Aorta (tissue), 5 donors: ENCODE measurements around the gene RNF222. TPM values are rescaled to one million over a fixed set of nuclear protein-coding genes. Genes with fewer than 3 reads are reported as not detected.
"Not testable (repeated sequence)": the region's sequence is repeated elsewhere in the genome, so short reads cannot be mapped to it uniquely, and the experiment has no call there.

Experiments used
- ATAC-seq: fragments of 200-7000 bp; cut with Tn5 transposase; one replicate; pipeline ENCODE4 v1.9.1; 2022; ENCODE audit warnings: moderate library complexity; ENCODE audit not compliant: low FRiP score
- DNase-seq, 2 donors: peaks; one replicate each; pipeline ENCODE4 v3.0.0-alpha.2; 2020
- H3K27ac ChIP-seq, 2 donors: one replicate each; pipeline ENCODE4 v1.5.1; 2013; ENCODE audit warnings: low read length in 2 of 2, mild to moderate bottlenecking in 2 of 2, moderate library complexity in 2 of 2, control low read depth in 1 of 2, inconsistent platforms in 1 of 2, low read depth in 1 of 2
- H3K27me3 ChIP-seq, 2 donors: one replicate each; pipeline ENCODE4 v1.6.1; 2013; ENCODE audit warnings: control low read depth in 1 of 2, low read length in 1 of 2, mild to moderate bottlenecking in 1 of 2, moderate library complexity in 1 of 2; ENCODE audit not compliant: insufficient read depth in 2 of 2, control insufficient read depth in 1 of 2
- H3K36me3 ChIP-seq, 2 donors: one replicate each; pipeline ENCODE4 v1.6.1; 2013; ENCODE audit warnings: control low read depth in 1 of 2, low read length in 1 of 2, mild to moderate bottlenecking in 1 of 2; ENCODE audit not compliant: insufficient read depth in 2 of 2, control insufficient read depth in 1 of 2
- H3K4me1 ChIP-seq, 2 donors: one replicate each; pipeline ENCODE4 v1.6.1; 2013; ENCODE audit warnings: low read length in 2 of 2, control low read depth in 1 of 2, mild to moderate bottlenecking in 1 of 2, moderate library complexity in 1 of 2; ENCODE audit not compliant: insufficient read depth in 2 of 2, control insufficient read depth in 1 of 2
- H3K4me3 ChIP-seq, 2 donors: one replicate each; pipeline ENCODE4 v1.5.1; 2013; ENCODE audit warnings: low read length in 2 of 2, control low read depth in 1 of 2, mild to moderate bottlenecking in 1 of 2
- H3K9me3 ChIP-seq: one replicate; pipeline ENCODE4 v1.6.1; 2013; ENCODE audit warnings: mild to moderate bottlenecking, low read length; ENCODE audit not compliant: control insufficient read depth
- WGBS, 2 donors: extraction: QIAGEN DNeasy Blood & Tissue Kit; methylation state at CpG; one replicate each; pipeline ENCODE4 v1.1.7; 2013; 5-methylcytosine and 5-hydroxymethylcytosine counted together
- intact Hi-C, 2 donors: fragments of 100-400 bp; cut with DNase I; formaldehyde crosslinking; loops; one replicate each; pipeline versions ENCODE4 v1.14.2 to v1.15.0; 2022
- polyA plus RNA-seq, 2 donors: library from polyadenylated mRNA; stranded (reverse); fragments of 200-250 nt; gene quantifications; one replicate each; pipeline ENCODE4 v1.2.3, GENCODE V29; 2013
- total RNA-seq, 2 donors: library from RNA; stranded (reverse); fragmentation: NEBNext Ultra II Directional; extraction: Animal tissue kit (Norgen Biotek cat#: 25700); gene quantifications; one replicate each; pipeline ENCODE4 v1.2.1, GENCODE V29; 2021
- donor health status: healthy with polysubstance abuse.
- donor health status: Bipolar disorder and iron deficiency.
- donor health status: DM: no; HTN: no; CAD: no.
- donor health status: DM: no; HTN: no; CAD: no.
- donor health status: DM: yes; HTN: yes; CAD: no.

RNF222 gene
- total and polyA plus RNA-seq, 4 donors = not detected

DNA sequence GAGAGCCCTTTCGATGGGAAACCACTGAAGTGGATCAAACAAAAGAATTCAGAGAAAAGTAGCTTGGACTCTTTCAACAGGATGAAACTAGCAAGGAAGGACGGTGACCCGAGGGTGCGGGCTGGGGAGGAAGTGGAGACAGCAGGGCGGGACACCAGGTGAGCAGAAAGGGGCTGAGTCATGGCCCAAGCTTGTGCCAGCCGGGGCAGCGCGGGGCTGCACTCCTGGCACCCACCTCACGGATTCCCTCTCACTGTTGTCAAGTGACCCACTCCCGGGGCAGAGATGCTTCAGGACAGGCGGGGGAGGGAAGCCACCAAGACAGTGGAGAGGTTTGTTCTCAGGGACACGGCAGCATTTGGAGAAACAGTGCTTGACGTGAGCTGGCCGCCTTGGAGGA, 10.7 kb upstream of the RNF222 start:
- Histone ChIP-seq H3K4me3 (no peak overlapping the region), H3K27me3 (no peaks in the 10 kb centered on the region), H3K9me3 (no peaks in the 10 kb centered on the region), H3K36me3 (no peaks in the 10 kb centered on the region), H3K27ac (no peak overlapping the region), H3K4me1 (no peaks in the 10 kb centered on the region)
- ATAC-seq (no peak), DNase-seq (no peak)
- WGBS, 2 donors = 80 to 85% methylated on average over 14 of the region's 14 CpGs
- intact Hi-C loops = loop anchor here in 1 of 2 donors (5.0 kb wide), 1 partner anchor 484 kb away; no protein-coding TSS in a partner anchor

DNA sequence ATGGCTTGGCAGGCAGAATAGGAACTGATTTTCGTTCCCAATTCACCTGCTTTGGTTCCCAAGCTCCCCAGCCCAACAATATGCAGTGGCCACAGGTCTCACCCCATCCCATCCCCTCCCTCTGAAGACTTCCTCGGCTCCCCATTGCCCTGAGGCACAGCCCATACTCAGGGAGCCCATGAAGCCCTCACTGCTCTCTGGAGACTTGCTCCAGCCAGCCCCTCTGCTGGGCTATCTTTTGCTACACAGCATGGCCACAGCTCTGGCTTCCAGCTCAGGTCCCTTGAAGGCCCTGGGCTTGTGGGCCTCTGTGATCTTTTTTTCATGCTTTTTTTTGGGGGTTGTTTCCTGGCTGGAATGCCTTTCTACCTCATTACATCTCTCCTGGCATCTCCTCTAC, 8.5 kb upstream of the RNF222 start:
- Histone ChIP-seq H3K27me3 (no peaks in the 10 kb centered on the region), H3K4me3 (no peak overlapping the region), H3K36me3 (no peaks in the 10 kb centered on the region), H3K4me1 (no peaks in the 10 kb centered on the region), H3K27ac (no peak overlapping the region), H3K9me3 (no peaks in the 10 kb centered on the region)
- no peak for ATAC-seq
- intact Hi-C loops = loop anchor here in 1 of 2 donors (5.0 kb wide), 1 partner anchor 486 kb away; no protein-coding TSS in a partner anchor
- DNase-seq = no peak
- WGBS, 2 donors = 84 to 89% methylated on average over 2 of the region's 2 CpGs

DNA sequence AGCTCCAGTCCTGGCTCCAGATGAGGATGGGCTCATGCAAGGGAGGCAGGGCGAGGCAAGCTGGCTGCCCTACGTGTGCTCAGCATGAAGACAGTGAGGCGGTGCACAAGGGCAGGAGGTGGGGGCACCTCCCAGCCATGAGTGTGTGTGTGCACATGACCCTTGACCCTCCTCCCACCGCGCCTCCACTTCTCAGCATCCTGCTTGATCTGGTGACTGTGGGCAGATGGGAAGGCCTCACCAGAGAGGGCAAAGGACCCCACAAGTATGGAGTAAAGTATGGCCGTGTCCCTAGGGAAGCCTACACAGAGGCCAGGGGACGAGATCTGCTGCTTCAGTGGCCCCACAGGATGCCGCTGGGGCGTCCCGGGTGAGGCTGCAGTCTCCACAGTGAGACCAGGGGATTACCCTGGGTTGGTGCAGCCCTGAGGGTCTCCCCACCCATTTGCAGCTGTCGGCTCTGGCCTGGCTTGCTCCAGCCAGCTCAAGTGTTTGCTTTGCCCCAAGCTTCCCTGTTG, 7.9 kb upstream of the RNF222 start:
- no peak for ATAC-seq
- H3K9me3 ChIP-seq = no peaks in the 10 kb centered on the region
- H3K27ac ChIP-seq = no peak overlapping the region
- H3K27me3 ChIP-seq = no peaks in the 10 kb centered on the region
- H3K36me3 ChIP-seq = no peaks in the 10 kb centered on the region
- no peak overlapping the region for H3K4me3 ChIP-seq
- no peak for DNase-seq
- intact Hi-C loops = loop anchor here in 1 of 2 donors (5.0 kb wide), 1 partner anchor 487 kb away; no protein-coding TSS in a partner anchor
- WGBS, 2 donors = 91 to 92% methylated on average over 11 of the region's 11 CpGs
- no peaks in the 10 kb centered on the region for H3K4me1 ChIP-seq

DNA sequence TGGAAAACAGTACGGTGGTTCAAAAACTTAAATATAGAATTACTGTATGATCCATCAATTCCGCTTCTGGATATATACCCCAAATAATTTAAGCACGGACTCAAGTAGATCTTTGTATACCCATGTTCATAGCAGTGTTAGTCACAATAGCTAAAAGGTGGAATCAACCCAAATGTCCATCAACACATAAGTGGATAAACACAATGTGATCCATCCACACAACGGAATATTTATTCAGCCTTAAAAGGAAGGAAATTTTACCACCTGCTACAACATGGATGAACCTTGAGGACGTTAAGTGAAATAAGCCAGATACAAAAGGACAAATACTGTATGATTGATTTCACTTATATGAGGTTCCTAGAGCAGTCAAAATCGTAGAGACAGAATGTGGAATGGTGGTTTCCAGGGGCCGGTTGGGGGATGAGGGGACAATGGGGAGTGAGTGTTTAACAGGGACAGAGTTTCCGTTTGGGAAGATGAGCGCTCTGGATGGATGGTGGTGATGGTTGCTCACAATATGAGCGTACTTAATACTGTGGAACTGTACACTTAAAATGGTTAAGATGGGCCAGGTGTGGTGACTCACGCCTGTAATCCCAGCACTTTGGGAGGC, 5.4 kb upstream of the RNF222 start:
- Histone ChIP-seq H3K4me1 (no peaks in the 10 kb centered on the region), H3K27me3 (no peaks in the 10 kb centered on the region), H3K4me3 (no peak overlapping the region), H3K36me3 (no peaks in the 10 kb centered on the region), H3K27ac (no peak overlapping the region), H3K9me3 (no peaks in the 10 kb centered on the region)
- WGBS, 2 donors = 78 to 83% methylated on average over 11 of the region's 11 CpGs
- no peak for ATAC-seq
- intact Hi-C loops = no loop called here
- no peak for DNase-seq

DNA sequence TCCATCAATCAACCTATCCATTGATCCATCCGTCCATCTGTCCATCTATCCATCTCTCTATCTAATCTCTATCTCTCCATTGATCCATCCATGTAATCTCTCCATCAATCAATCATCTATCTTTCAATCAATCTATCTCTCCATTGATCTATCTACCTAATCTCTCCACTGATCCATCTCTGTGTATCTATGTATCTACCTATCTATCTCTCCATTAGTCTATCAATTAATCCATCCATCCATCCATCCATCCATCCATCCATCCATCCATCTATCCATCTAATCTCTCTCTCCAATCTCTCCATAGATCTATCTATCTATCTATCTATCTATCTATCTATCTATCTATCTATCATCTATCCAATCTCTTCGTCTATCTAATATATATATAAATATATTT, 3.5 kb upstream of the RNF222 start:
- ATAC-seq (no peak), DNase-seq (no peak)
- no peak overlapping the region for H3K27ac ChIP-seq
- H3K9me3 ChIP-seq = no peaks in the 10 kb centered on the region
- H3K4me3 ChIP-seq = no peak overlapping the region
- H3K27me3 ChIP-seq = no peaks in the 10 kb centered on the region
- 88 to 95% methylated on average over 2 of the region's 2 CpGs for WGBS, 2 donors
- intact Hi-C loops = no loop called here
- no peaks in the 10 kb centered on the region for H3K36me3 ChIP-seq
- no peaks in the 10 kb centered on the region for H3K4me1 ChIP-seq

DNA sequence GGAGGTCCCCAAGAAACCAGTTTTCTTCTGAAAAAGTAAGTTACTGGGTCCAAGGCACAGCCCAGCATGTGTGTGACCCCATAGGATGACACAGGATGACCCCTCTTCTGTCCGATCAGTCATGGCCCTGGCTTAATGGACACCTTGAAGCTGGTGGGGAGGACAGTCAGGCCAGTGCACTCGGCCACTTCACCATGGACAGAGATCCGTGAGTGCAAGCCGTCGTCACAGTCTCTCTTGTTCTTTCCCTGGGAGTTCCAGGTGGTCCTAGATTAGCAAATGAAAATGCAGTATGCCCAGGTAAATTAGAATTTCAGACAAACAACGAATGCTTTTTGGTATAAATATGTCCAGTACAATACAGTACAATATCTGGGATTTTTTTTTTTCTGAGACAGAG, 1.4 kb upstream of the RNF222 start:
- H3K27ac ChIP-seq = no peak overlapping the region
- no peaks in the 10 kb centered on the region for H3K27me3 ChIP-seq
- ATAC-seq (no peak), DNase-seq (no peak)
- 58 to 60% methylated on average over 6 of the region's 6 CpGs for WGBS, 2 donors
- no peaks in the 10 kb centered on the region for H3K9me3 ChIP-seq
- no peaks in the 10 kb centered on the region for H3K4me1 ChIP-seq
- intact Hi-C loops = no loop called here
- no peaks in the 10 kb centered on the region for H3K36me3 ChIP-seq
- no peak overlapping the region for H3K4me3 ChIP-seq

DNA sequence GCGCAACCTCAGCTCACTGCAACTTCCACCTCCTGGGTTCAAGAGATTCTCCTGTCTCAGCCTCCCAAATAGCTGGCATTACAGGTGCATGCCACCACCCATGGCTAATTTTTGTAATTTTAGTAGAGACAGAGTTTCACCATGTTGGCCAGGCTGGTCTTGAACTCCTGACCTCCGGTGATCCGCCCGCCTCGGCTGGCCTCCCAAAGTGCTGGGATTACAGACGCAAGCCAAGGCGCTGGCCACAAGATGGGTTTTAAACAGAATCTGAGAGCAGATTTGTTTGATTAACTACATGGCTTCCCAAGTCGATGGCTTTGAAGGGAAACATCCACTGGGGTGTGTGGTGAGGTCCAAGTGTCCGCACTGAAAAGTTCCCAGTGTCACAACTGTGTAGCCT, 3.1 kb downstream of the RNF222 start:
- H3K4me1 ChIP-seq, H3K36me3 ChIP-seq, H3K27ac ChIP-seq, H3K27me3 ChIP-seq, H3K4me3 ChIP-seq, ATAC-seq, intact Hi-C loops, H3K9me3 ChIP-seq: not testable (repeated sequence)
- peak in 1 of 2 donors; percentile 27 for DNase-seq
- 86 to 88% methylated on average over 9 of the region's 9 CpGs for WGBS, 2 donors

DNA sequence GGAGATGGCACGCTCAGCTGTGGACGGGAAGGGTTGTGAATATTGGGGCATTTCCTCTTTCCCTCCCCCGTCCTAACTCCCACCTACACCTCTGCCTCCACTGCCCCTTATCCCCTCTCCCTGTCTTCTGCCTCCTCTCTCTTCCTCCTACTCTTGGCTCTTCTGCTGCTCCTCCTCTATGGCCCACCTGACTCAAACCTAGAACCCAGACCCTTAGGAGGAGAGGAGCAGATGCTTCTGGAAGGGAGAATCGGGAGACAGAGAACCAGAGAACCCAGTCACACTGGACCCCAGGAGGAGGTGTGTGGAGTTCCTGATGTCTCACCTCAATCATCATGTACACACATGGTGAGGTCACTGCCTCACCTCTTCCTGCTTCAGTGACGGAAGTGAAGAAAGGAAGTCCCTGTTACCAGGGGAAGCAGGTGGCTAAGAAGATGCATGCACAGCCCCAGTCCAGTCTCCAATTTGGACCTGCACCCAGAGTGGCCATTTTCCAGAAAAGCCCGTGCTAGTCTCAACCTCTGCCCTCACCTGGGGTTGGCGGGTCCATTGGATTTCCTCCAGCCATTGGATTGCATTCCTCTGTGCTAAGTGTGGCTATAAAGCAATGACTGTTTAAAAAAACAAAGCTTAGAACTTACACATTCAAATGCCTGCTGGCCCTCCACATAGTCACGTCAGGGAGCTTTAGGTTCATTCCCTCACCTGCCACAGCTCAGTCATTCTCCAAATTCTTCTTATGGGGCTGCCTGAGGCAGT, 4.0 kb downstream of the RNF222 start:
- Histone ChIP-seq H3K27ac (no peak overlapping the region), H3K27me3 (no peaks in the 10 kb centered on the region), H3K4me1 (no peaks in the 10 kb centered on the region), H3K4me3 (no peak overlapping the region), H3K36me3 (no peaks in the 10 kb centered on the region), H3K9me3 (no peaks in the 10 kb centered on the region)
- no peak for ATAC-seq
- intact Hi-C loops = no loop called here
- 53 to 60% methylated on average over 8 of the region's 8 CpGs for WGBS, 2 donors
- DNase-seq = peak in 1 of 2 donors; percentile 42
